AG10803 (cell line): ENCODE results near the gene KCTD17.

Experiments used
- DNase-seq: peaks from one replicate; pipeline ENCODE4 v3.0.0; 2010; ENCODE audit warnings: low read depth
- H3K4me3 ChIP-seq: 2 replicates; pipeline ENCODE4 v1.5.1; 2011; ENCODE audit warnings: mild to moderate bottlenecking, low read length, control low read depth
- CTCF ChIP-seq: conservative IDR thresholded peaks from 2 replicates; pipeline ENCODE4 v1.5.1; 2011; ENCODE audit warnings: mild to moderate bottlenecking, low read length, control low read depth, inconsistent platforms

KCTD17 gene

GRCh38 chr22:37056246-37056645 is 4.7 kb downstream of the KCTD17 start:
- H3K4me3 ChIP-seq: no peak overlapping the region
- DNase-seq: no peak
- no peak for TF ChIP-seq CTCF

- DNase-seq: no peak
- no peak for TF ChIP-seq CTCF
- no peak overlapping the region for H3K4me3 ChIP-seq
Observed at GRCh38 chr22:37057226-37057625, 5.7 kb downstream of the KCTD17 start.

GRCh38 chr22:37057796-37058510 is 6.4 kb downstream of the KCTD17 start:
- H3K4me3 ChIP-seq: no peak overlapping the region
- no peak for TF ChIP-seq CTCF
- DNase-seq: no peak

GRCh38 chr22:37058917-37059701 is 7.6 kb downstream of the KCTD17 start:
- DNase-seq: no peak
- no peak for TF ChIP-seq CTCF
- H3K4me3 ChIP-seq: no peak overlapping the region

GRCh38 chr22:37059876-37060449 is 8.4 kb downstream of the KCTD17 start:
- TF ChIP-seq CTCF: no peak
- DNase-seq: no peak
- H3K4me3 ChIP-seq: no peak overlapping the region

GRCh38 chr22:37060801-37061610 is 9.5 kb downstream of the KCTD17 start:
- no peak overlapping the region for H3K4me3 ChIP-seq
- no peak for DNase-seq
- no peak for TF ChIP-seq CTCF
